Peyer's patch (tissue), 4 donors: ENCODE measurements around the gene ASF1B. TPM values are rescaled to one million over a fixed set of nuclear protein-coding genes. Genes with fewer than 3 reads are reported as not detected.
A peak's percentile ranks its signal among the peaks of the same experiment; 100 is the strongest.

Experiments used
- DNase-seq, 3 donors: peaks; one replicate each; pipeline ENCODE4 v3.0.0-alpha.2; 2017 to 2019
- H3K27ac ChIP-seq, 4 donors: fragments of 200-600 bp; sonication (generic); one replicate each; pipeline ENCODE4 v1.5.1; 2016 to 2019
- H3K27me3 ChIP-seq, 2 donors: fragments of 200-600 bp; sonication (generic); one replicate each; pipeline ENCODE4 v1.5.1; 2019
- H3K36me3 ChIP-seq, 3 donors: fragments of 200-600 bp; sonication (generic); one replicate each; pipeline ENCODE4 v1.5.1; 2016 to 2019
- H3K4me1 ChIP-seq, 4 donors: fragments of 200-600 bp; sonication (generic); one replicate each; pipeline ENCODE4 v1.5.1; 2016 to 2019
- H3K4me3 ChIP-seq, 4 donors: fragments of 200-600 bp; sonication (generic); 1 replicate in 3 of 4; 2 replicates in 1 of 4; pipeline ENCODE4 v1.5.1; 2016 to 2019; ENCODE audit warnings: mild to moderate bottlenecking in 1 of 4
- H3K9me3 ChIP-seq, 4 donors: fragments of 200-600 bp; sonication (generic); one replicate each; pipeline ENCODE4 v1.5.1; 2016 to 2019; ENCODE audit warnings: mild to moderate bottlenecking in 1 of 4
- CTCF ChIP-seq, 6 experiments: fragments of 450-650 bp in 4 of 6; fragments of 200-600 bp in 2 of 6; sonication (generic) in 1 of 6; IDR thresholded peaks; one replicate each; pipeline ENCODE4 v1.5.1; 2017 to 2019; ENCODE audit warnings: antibody characterized with exemption in 6 of 6, mild to moderate bottlenecking in 3 of 6, moderate library complexity in 1 of 6
- POLR2A ChIP-seq, 2 donors: fragments of 450-650 bp; IDR thresholded peaks; one replicate each; pipeline ENCODE4 v1.5.1; 2017; ENCODE audit warnings: antibody characterized with exemption in 2 of 2, mild to moderate bottlenecking in 2 of 2, moderate library complexity in 2 of 2
- total RNA-seq, 4 donors: library from RNA; depleted of rRNA; stranded (reverse); fragments of >200 nt; gene quantifications; one replicate each; pipeline ENCODE4 v1.1.0, GENCODE V29; 2016

Gene ASF1B
- total RNA-seq, 4 donors from 2014 or later = 2.3 to 12.4 (median 5.5) TPM

DNA sequence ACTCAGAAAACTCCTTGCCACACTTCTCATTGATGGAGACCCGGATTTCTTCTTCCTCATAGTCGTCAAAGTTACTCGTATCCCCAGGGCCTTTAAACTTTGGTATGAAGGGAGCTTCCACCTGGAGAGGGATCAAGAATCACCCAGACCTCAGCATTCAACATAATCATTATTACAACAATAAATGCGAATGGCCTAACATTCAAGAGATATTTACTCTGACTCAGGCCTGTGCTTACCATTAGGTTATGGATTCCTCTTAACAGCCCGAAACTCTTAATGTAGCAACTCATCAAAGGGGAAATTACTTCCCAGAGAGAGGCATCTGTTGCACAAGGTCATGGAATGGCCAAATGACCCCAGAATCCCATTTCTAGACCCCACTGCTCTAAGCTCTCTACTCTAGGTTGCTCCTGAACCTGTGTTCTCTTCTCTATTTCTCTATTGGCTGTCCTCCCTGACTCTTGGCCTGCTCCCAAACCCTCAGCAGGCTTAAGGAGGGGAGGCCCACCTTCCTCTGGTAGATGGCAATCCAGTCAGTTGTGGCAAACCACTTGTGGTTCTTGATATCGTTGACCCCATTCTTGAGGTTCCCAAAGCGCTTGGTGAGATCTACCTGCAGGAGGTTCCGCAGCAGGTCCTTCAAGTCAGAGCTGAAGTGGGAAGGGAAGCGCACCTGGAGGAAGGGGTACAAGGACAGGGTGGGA lies 43.1 kb downstream of the ASF1B start:
- Histone ChIP-seq H3K4me3 (no peak overlapping the region), H3K27me3 (no peaks in the 10 kb centered on the region), H3K36me3 (peaks cover 0 to 27% (median 0%) of the 10 kb centered on the region in 3 donors), H3K4me1 (peaks cover 0 to 12% (median 6%) of the 10 kb centered on the region in 4 donors), H3K9me3 (peaks cover 0 to 6% (median 0%) of the 10 kb centered on the region in 4 donors), H3K27ac (no peak overlapping the region)
- DNase-seq = no peak
- TF ChIP-seq CTCF (IDR thresholded peaks at IDR 0.05) = no peak
- TF ChIP-seq POLR2A (IDR thresholded peaks at IDR 0.05) = no peak

GRCh38 chr19:14091813-14092462 lies 44.5 kb downstream of the ASF1B start:
- Histone ChIP-seq H3K9me3 (peaks cover 0 to 6% (median 0%) of the 10 kb centered on the region in 4 donors), H3K36me3 (peaks cover 0 to 19% (median 0%) of the 10 kb centered on the region in 3 donors), H3K27ac (peak overlapping the region; percentile 81 to 99 (median 96)), H3K4me3 (peak overlapping the region; percentile 66 to 99 (median 88)), H3K4me1 (peaks cover 0 to 12% (median 6%) of the 10 kb centered on the region in 4 donors), H3K27me3 (no peaks in the 10 kb centered on the region)
- peak; percentile 63 to 74 (median 64) for DNase-seq
- TF ChIP-seq CTCF (IDR thresholded peaks at IDR 0.05) (no peak), POLR2A (IDR thresholded peaks at IDR 0.05) (no peak)

DNA sequence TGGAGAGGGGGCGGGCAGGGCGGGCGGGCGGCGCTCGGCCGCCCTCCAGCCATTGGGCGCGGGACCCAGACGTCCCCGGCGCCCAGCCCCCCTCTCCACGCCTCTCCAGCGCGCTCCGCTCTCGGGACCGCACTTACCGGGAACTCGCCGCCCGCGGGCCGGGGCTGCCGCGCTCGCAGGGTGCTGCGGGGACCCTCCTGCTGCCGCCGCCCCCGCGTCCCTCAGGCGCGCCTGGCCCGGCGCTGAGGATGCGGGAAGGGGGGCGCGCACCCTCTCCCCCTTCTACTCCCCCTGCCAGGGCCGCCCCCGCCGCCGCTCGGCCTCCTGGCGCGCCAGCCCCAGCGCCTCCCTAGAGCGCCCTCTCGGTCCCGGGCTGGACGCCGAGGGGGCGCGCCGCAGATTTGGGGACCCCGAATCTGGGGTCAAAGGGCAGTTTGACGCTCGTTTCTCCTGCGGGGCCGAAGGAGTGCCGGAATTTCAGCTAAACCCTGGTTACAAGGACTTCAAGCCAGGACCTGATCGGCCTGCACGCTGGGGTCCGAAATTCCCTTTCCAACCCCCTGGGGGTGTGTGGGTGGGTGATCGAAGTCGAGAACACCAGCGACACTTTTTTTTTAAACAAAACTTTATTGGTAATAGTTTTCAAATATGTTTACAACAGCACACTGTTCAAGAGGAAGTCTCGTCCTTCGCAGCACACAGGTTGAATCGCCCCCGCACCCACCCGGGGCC lies 45.1 kb downstream of the ASF1B start:
- Histone ChIP-seq H3K36me3 (peaks cover 0 to 12% (median 0%) of the 10 kb centered on the region in 3 donors), H3K9me3 (peaks cover 0 to 6% (median 0%) of the 10 kb centered on the region in 4 donors), H3K4me1 (peaks cover 0 to 12% (median 6%) of the 10 kb centered on the region in 4 donors), H3K4me3 (peak overlapping the region; percentile 66 to 99 (median 88)), H3K27ac (peak overlapping the region; percentile 81 to 99 (median 96)), H3K27me3 (no peaks in the 10 kb centered on the region)
- DNase-seq = peak in 2 of 3 donors; percentile 72 to 90
- peak; percentile 68 to 74 for TF ChIP-seq POLR2A (IDR thresholded peaks at IDR 0.05)
- peak in 2 of 6 experiments; percentile 23 to 27 for TF ChIP-seq CTCF (IDR thresholded peaks at IDR 0.05)

DNA sequence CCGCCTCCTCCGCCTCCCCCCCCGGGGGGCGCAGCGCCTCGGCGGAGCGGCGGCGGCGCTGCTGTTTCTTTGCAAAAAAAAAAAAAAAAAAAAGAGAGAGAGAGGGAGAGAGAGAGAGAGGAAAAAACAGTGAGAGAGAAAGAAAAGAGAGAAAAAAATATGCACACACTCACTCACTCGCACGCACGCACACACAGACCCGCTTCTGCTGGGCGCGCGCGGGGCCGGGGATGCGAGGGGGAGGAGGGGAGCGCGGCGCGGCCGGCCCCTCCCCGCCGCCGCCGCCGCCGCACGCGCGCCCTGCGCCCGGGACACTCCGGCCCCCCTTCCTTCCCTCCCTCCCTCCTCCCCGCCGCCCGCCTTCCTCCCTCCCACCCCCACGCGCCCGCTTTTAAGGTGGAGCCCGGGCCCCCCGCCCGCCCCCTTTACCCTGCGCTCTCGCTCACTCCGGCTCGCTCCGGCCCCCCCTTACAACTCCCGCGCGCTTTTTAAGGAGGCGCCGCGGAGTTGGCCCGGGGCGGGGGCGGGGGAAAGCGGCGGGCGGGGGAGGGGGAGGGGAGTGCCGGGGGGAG lies 45.8 kb downstream of the ASF1B start, which contains the start of gene SAMD1:
Gene SAMD1, minus strand, starts transcription at position 243 of the 572 bp plus-strand sequence.
- peaks cover 0 to 12% (median 6%) of the 10 kb centered on the region in 4 donors for H3K4me1 ChIP-seq
- H3K4me3 ChIP-seq = peak within 1 kb of the TSS; percentile 66 to 99 (median 88)
- peaks cover 0 to 6% (median 0%) of the 10 kb centered on the region in 4 donors for H3K9me3 ChIP-seq
- peak within 1 kb of the TSS; percentile 81 to 99 (median 96) for H3K27ac ChIP-seq
- TF ChIP-seq CTCF (IDR thresholded peaks at IDR 0.05) = no peak
- no peak for TF ChIP-seq POLR2A (IDR thresholded peaks at IDR 0.05)
- H3K36me3 ChIP-seq = peaks cover 0 to 12% (median 0%) of the 10 kb centered on the region in 3 donors
- DNase-seq = peak; percentile 89 to 96 (median 91)
- no peaks in the 10 kb centered on the region for H3K27me3 ChIP-seq
